ENCODE measurements around the gene HIP1R.

GRCh38 chr12:122880155-122880667, 45.0 kb downstream of the HIP1R start:
- TF ChIP-seq CTCF (IDR thresholded peaks at IDR 0.05) (no peak), POLR2A (IDR thresholded peaks at IDR 0.05) (no peak)

Data from esophagus squamous epithelium (tissue), 4 donors.